ENCODE data around the gene OR11H1.
"Not testable (repeated sequence)": the region's sequence is repeated elsewhere in the genome, so short reads cannot be mapped to it uniquely, and the experiment has no call there.

Gene OR11H1, protein sequence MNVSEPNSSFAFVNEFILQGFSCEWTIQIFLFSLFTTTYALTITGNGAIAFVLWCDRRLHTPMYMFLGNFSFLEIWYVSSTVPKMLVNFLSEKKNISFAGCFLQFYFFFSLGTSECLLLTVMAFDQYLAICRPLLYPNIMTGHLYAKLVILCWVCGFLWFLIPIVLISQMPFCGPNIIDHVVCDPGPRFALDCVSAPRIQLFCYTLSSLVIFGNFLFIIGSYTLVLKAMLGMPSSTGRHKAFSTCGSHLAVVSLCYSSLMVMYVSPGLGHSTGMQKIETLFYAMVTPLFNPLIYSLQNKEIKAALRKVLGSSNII

DNA sequence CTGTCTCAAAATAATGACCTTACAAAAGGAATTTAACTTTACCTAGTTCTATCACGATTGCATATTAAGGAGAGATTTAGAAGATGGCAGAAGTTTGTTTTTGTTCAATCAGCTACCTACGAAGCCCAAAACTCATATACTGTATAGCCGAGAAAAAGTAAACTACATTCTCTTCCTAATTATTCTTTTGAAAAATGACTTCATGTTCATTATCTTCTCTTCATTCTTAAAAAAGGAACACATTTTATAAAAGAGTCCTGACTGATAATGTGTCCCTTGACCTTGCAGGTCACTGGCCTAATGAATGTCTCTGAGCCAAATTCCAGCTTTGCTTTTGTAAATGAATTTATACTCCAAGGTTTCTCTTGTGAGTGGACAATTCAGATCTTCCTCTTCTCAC lies at the start of gene OR11H1:
OR11H1 (plus strand) TSS at position 301 of the 400 bp plus-strand sequence; CDS start at position 301, 0 bp downstream.
- DNase-seq, result not testable (repeated sequence)

DNA sequence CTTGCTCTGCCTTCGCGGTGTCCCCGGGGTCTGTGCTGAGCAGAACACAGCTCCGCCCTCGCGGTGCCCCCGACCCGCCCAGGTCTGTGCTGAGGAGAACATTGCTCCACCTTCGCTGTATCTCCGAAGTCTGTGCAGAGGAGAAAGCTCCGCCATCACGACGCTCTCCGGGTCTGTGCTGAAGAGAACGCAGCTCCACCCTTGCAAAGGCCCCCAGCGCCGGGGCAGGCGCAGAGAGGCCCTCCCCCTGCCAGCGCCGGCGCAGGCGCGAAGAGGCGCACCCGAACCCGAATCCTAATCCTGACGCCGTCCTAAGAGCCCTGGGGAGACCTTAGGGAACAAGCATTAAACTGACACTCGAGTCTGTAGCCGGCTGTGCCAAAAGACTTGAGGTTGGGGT lies 18.0 kb upstream of the OR11H1 start:
- not testable (repeated sequence) for DNase-seq

DNA sequence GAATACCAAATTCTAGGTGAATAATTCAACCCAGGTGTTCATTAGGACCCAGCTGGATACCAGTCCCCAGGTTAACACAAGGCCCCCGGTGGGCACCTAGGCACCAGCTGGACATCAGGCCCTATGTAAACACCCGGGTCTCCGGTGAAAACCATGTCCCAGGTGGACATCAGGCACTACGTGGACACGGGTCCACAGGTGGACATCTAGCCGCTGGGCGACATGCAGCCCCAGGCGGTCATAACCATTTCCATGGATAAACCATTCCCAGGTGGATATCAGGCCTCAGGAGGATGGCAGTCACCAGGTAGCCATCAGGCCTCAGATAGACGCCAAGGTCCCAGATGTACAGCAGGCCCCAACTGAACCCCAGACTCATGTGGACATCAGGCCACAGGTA lies 12.1 kb upstream of the OR11H1 start:
- DNase-seq, result not testable (repeated sequence)

DNA sequence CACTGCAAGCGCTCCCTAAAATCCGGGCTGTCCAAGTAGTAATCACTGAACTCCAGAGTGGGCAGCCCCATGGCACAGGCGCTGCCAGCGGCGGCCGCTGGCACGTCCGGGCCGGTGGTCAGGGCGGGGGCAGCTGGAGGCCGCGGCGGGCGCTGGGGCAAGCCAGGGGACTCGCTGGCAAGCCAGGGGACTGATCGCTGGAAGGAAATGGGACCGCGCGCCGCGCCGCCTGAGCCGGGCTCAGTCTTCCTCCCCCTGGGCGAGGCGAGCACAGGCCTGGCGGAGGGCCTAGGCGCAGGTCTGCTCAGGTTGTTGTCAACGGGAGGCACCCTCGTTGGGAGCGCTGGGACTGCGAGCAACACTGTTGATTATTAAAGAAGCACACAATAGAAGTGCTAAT lies 25.8 kb downstream of the OR11H1 start:
- not testable (repeated sequence) for DNase-seq

DNA sequence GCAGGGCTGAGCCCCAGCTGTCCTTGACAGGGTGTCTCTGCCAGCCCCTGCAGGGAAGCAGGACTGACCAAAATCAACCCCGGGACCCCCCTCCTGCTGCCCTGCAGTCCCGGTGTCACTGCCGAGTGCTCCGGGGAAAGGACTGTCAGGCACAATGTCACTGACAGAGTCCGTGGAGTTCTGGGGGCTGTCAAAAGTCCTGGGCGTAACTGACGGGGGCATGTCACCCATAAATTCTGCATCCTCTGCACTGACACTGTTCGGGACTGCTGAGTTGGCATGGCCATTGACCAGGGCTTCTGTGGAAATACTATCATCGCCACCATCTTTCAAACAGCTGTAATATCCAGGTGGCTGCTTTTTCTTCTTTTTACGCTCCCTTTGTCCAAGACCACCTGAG lies 35.5 kb downstream of the OR11H1 start:
- not testable (repeated sequence) for DNase-seq

DNA sequence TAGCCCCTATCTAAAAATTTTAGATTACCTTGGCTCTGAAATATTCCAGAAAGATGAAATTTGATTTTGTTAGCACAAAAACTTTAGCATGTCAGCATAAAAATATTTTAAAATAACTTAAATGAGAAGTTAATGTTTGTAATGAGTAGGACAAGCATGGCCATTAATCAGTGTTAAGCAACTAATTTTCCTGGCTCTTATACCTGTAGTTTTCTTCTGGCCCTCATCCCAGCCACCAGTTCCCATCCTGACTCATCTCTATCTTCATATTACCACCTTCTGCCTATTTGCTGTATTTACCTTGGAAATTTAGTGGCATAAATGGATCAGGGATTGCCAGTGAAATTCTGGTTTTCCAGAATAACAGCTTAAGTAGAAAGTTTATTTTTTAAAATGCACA lies 37.1 kb downstream of the OR11H1 start:
- DNase-seq, result not testable (repeated sequence)
